Heart right ventricle (tissue), 16 donors: ENCODE results near the gene ZFYVE28. TPM values are rescaled to one million over a fixed set of nuclear protein-coding genes. Genes with fewer than 3 reads are reported as not detected.

ENCODE experiments used
- ATAC-seq, 8 donors: fragments of 200-7000 bp; cut with Tn5 transposase; one replicate each; pipeline ENCODE4 v1.9.1; 2020; ENCODE audit warnings: mild to moderate bottlenecking in 8 of 8, moderate library complexity in 8 of 8, moderate number of reproducible peaks in 1 of 8
- DNase-seq, 2 donors: peaks; one replicate each; pipeline ENCODE4 v3.0.0-alpha.2; 2020
- H3K27ac ChIP-seq, 10 donors: fragments of 200-600 bp; sonication (generic) in 2 of 10; one replicate each; pipeline versions ENCODE4 v1.5.0 to v1.8.0; 2020 to 2022; ENCODE audit warnings: mild to moderate bottlenecking in 3 of 10
- H3K27me3 ChIP-seq, 7 donors: fragments of 200-600 bp; one replicate each; pipeline ENCODE4 v1.8.0; 2021 to 2022; ENCODE audit warnings: mild to moderate bottlenecking in 2 of 7
- H3K36me3 ChIP-seq, 9 donors: fragments of 200-600 bp; sonication (generic) in 1 of 9; one replicate each; pipeline versions ENCODE4 v1.5.0 to v1.8.0; 2020 to 2022; ENCODE audit warnings: mild to moderate bottlenecking in 2 of 9
- H3K4me1 ChIP-seq, 9 donors: fragments of 200-600 bp; sonication (generic) in 1 of 9; one replicate each; pipeline versions ENCODE4 v1.5.0 to v1.8.0; 2020 to 2022; ENCODE audit warnings: mild to moderate bottlenecking in 4 of 9
- H3K4me3 ChIP-seq, 10 donors: fragments of 200-600 bp; sonication (generic) in 2 of 10; one replicate each; pipeline versions ENCODE4 v1.5.0 to v1.8.0; 2020 to 2022; ENCODE audit warnings: mild to moderate bottlenecking in 7 of 10, moderate library complexity in 2 of 10
- H3K9me3 ChIP-seq, 11 donors: fragments of 200-600 bp in 10 of 11; sonication (generic) in 2 of 11; one replicate each; pipeline versions ENCODE4 v1.5.0 to v1.8.0; 2013 to 2022; ENCODE audit warnings: mild to moderate bottlenecking in 2 of 11, control low read depth in 1 of 11, moderate library complexity in 1 of 11
- WGBS, 2 donors: extraction: QIAGEN DNeasy Blood & Tissue Kit; methylation state at CpG; one replicate each; pipeline ENCODE4 v1.1.7; 2013; ENCODE audit warnings: inconsistent platforms in 1 of 2; 5-methylcytosine and 5-hydroxymethylcytosine counted together
- intact Hi-C, 10 donors: fragments of 100-400 bp; cut with DNase I; formaldehyde crosslinking; loops; one replicate each; pipeline versions ENCODE4 v1.11.1 to v1.14.2; 2022
- polyA plus RNA-seq, 2 donors: library from polyadenylated mRNA; stranded (reverse); fragments of 200-250 nt; gene quantifications; one replicate each; pipeline ENCODE4 v1.2.3, GENCODE V29; 2013
- total RNA-seq, 10 donors: library from RNA; stranded (reverse); fragmentation: NEBNext Ultra II Directional in 3 of 10; extraction: Animal tissue kit (Norgen Biotek cat#: 25700) in 3 of 10; gene quantifications; one replicate each; pipeline versions ENCODE4 v1.2.1 to v1.2.4, GENCODE V29; 2021 to 2023
- TF ChIP-seq, protein P1 (sequence below), 9 donors: fragments of 200-600 bp; sonication (generic) in 2 of 9; IDR thresholded peaks; one replicate each; pipeline versions ENCODE4 v1.5.0 to v1.8.0; 2021 to 2022; ENCODE audit warnings: antibody characterized with exemption in 9 of 9, mild to moderate bottlenecking in 5 of 9, moderate library complexity in 1 of 9
- donor health status: Arrhythmogenic right ventricular cardiomyopathy.
- donor health status: ischemic (EF 13 %, LVEDD 7.1; RV severe dilation, severe dysfunction).
- donor health status: healthy with polysubstance abuse.
- donor health status: DM: no; HTN: yes; CAD: no.
- donor health status: DM: no; HTN: no; CAD: no.
- donor health status: ischemic (EF 25% LVEDD 6.9; RV normal size, moderate dysfunction).
- donor health status: ischemic (EF 25% LVEDD 5.7; RV mildly dilated, moderate dysfunction).
- donor health status: healthy.
- donor health status: DM: yes; HTN: yes; CAD: no.
- donor health status: Ischemic cardiomyopathy.
- donor health status: ischemic (EF 35%, LVEDD 5.7; RV mildly dilated, moderate dysfunction).
- donor health status: nonischemic (EF 11% LVEDD 7.7; RV severe dilation, severe dysfunction).
- donor health status: DM: yes; HTN: yes; CAD: no.
- donor health status: PGD.
- donor health status: ischemic (EF 29% LVEDD 5.4; RV normal size, mild dysfunction).
- donor health status: nonischemic (EF 23%, LVEDD 6.1; RV moderate dilation, normal function).

ZFYVE28 gene
- total and polyA plus RNA-seq, 12 donors = 2.3 to 9.9 (median 3.5) TPM

DNA sequence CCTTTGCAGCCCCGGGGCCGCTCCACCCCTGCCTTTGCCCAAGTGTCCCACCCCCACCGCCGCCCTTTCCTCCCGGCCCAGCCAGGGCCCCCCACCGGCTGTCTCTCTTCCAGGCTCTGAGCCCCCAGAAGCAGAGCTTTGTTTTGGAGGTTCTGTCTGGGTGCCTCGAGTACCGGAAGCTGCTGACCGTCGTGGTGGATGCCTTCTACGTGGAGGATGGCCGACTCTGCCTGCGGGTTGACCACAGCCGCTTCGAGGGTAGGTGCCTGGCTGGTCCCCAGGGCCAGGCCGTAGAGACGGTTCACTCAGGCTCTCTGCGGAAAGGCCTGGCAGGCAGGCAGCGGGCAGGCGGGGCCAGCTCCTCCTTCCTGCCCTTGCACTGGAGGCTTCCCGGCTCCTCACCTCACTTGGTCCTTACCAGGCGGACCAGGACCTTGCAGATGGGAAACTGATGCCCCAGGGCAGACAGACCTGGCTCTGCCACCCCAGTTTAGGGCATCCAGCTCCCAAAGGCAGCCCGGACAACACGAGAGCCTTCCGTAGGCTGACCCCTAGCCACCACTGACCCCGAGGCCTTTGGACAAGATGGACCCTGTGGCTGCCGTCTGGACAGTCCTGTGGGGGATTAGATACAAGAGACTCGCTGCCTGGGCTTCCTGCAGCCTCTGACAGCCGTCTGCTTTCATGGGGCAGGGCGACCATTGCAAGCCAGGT lies 18.5 kb upstream of the ZFYVE28 start:
- peaks cover 0 to 5% (median 0%) of the 10 kb centered on the region in 9 donors for H3K4me1 ChIP-seq

DNA sequence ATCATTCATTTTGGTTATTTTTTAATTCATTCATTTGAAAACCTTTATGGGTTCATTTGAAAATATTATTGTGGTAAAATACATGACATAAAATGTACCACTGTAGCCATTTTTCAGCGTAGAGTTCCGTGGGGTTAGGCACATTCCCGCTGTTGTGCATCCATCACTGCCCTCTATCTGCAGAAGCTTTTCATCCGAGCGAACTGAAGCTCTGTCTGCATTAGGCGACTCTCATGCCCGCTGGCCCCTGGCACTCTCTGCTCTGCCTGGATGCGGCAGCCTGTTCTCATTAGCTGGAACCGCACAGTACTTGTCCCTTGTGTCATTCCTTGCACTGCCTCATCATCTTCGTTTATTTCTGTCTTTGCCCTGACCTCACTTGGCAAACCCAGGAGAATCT lies 17.9 kb upstream of the ZFYVE28 start:
- Histone ChIP-seq H3K27ac (no peak overlapping the region), H3K36me3 (no peaks in the 10 kb centered on the region), H3K9me3 (no peaks in the 10 kb centered on the region), H3K4me1 (no peaks in the 10 kb centered on the region), H3K27me3 (peaks cover 0 to 3% (median 0%) of the 10 kb centered on the region in 7 donors), H3K4me3 (no peak overlapping the region)
- TF ChIP-seq, protein P1, sequence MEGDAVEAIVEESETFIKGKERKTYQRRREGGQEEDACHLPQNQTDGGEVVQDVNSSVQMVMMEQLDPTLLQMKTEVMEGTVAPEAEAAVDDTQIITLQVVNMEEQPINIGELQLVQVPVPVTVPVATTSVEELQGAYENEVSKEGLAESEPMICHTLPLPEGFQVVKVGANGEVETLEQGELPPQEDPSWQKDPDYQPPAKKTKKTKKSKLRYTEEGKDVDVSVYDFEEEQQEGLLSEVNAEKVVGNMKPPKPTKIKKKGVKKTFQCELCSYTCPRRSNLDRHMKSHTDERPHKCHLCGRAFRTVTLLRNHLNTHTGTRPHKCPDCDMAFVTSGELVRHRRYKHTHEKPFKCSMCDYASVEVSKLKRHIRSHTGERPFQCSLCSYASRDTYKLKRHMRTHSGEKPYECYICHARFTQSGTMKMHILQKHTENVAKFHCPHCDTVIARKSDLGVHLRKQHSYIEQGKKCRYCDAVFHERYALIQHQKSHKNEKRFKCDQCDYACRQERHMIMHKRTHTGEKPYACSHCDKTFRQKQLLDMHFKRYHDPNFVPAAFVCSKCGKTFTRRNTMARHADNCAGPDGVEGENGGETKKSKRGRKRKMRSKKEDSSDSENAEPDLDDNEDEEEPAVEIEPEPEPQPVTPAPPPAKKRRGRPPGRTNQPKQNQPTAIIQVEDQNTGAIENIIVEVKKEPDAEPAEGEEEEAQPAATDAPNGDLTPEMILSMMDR (IDR thresholded peaks at IDR 0.05) = peak in 5 of 9 donors; percentile 9 to 40 (median 24)
- peak in 2 of 8 donors; percentile 46 to 57 for ATAC-seq
- DNase-seq = no peak
- intact Hi-C loops = loop anchor here in 2 of 10 donors (10.0 kb wide), 2 partner anchors 212 to 222 kb away; no protein-coding TSS in a partner anchor
- WGBS, 2 donors = 49 to 60% methylated on average over 10 of the region's 10 CpGs

More for the DNA sequence above, 18.5 kb upstream of the ZFYVE28 start:
- no peaks in the 10 kb centered on the region for H3K9me3 ChIP-seq
- H3K4me3 ChIP-seq = no peak overlapping the region
- intact Hi-C loops = loop anchor here in 2 of 10 donors (10.0 kb wide), 2 partner anchors 212 to 222 kb away; no protein-coding TSS in a partner anchor
- TF ChIP-seq, protein P1 (IDR thresholded peaks at IDR 0.05) = no peak
- DNase-seq (no peak), ATAC-seq (peak in 1 of 8 donors; percentile 24)
- 81 to 87% methylated on average over 30 of the region's 30 CpGs for WGBS, 2 donors
- H3K36me3 ChIP-seq = no peaks in the 10 kb centered on the region
- H3K27me3 ChIP-seq = peaks cover 0 to 3% (median 0%) of the 10 kb centered on the region in 7 donors
- H3K27ac ChIP-seq = no peak overlapping the region

DNA sequence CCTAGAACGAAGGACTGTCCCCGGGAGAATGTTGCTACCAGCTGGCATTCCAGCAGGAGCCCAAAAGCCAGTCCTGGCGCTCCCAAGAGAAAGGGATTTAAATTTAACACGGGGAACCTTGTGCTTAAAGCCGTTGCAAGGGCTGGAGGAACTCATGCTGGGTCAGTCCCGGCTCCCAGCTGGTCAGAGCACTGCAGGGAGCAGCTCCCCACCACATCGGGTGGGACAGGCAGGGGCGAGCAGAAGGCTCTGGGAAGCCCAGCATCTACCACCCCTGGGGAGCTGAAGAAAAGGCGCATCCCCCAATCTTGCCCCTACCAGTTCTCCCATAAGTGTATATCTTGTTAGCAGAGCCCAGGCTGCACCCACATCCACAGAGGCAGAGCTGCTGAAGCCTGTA lies 16.0 kb upstream of the ZFYVE28 start:
- Histone ChIP-seq H3K9me3 (peaks cover 0 to 9% (median 0%) of the 10 kb centered on the region in 11 donors), H3K4me3 (no peak overlapping the region), H3K4me1 (no peaks in the 10 kb centered on the region), H3K27ac (no peak overlapping the region), H3K27me3 (peaks cover 0 to 3% (median 0%) of the 10 kb centered on the region in 7 donors), H3K36me3 (no peaks in the 10 kb centered on the region)
- no peak for ATAC-seq
- no peak for DNase-seq
- TF ChIP-seq, protein P1 (IDR thresholded peaks at IDR 0.05) = no peak
- WGBS, 2 donors = 44 to 50% methylated on average over 9 of the region's 9 CpGs
- intact Hi-C loops = loop anchor here in 2 of 10 donors (10.0 kb wide), 2 partner anchors 210 to 220 kb away; no protein-coding TSS in a partner anchor

DNA sequence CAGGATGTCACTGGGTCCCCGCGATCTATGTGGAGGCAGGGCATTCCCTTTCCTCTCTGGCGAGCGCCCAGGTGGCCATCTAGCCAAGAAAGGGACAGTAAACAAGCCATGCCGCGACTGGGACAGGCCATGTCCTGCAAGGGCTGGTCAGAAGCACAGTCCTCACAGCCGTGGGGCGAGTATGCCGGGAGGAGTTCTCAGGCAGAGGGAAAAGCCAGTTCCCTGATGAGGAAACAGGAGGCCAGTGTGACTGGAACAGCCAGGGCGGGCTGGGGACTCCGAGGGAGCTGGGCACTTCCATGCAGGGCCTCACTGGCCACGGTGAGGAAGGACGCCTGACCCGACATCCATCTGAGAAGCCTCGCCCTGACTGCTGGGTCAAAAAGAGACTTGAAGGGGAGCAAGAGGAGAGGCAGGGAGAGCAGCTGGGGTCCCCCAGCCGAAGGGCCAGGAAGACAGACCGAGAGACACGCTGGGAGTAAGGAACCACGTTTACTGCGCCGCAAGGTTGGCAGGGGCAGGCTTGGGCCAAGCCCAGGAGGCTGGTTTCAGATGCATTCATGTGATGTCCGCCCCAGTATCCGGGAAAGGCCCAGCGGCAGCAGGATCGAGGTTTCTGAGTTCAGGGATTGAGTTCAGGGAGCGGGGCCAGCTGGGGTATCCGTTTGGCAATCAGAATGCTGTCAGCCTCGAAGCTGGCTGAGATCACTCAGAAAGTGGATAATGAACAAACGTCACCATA lies 15.3 kb upstream of the ZFYVE28 start:
- H3K4me3 ChIP-seq = no peak overlapping the region
- peaks cover 0 to 9% (median 0%) of the 10 kb centered on the region in 11 donors for H3K9me3 ChIP-seq
- WGBS, 2 donors = 68% methylated on average over 29 of the region's 29 CpGs
- ATAC-seq = peak in 1 of 8 donors; percentile 7
- no peak for DNase-seq
- no peak overlapping the region for H3K27ac ChIP-seq
- TF ChIP-seq, protein P1 (IDR thresholded peaks at IDR 0.05) = no peak
- intact Hi-C loops = loop anchor here in 2 of 10 donors (10.0 kb wide), 2 partner anchors 209 to 219 kb away; no protein-coding TSS in a partner anchor
- no peaks in the 10 kb centered on the region for H3K36me3 ChIP-seq
- H3K27me3 ChIP-seq = peaks cover 0 to 3% (median 0%) of the 10 kb centered on the region in 7 donors
- no peaks in the 10 kb centered on the region for H3K4me1 ChIP-seq
